Bronchial smooth muscle cell (primary cell): ENCODE results near the gene RAX. TPM values are rescaled to one million over a fixed set of nuclear protein-coding genes. Genes with fewer than 3 reads are reported as not detected.

Experiments used
- total RNA-seq: library from RNA; depleted of rRNA; stranded (reverse); fragments of >200 nt; gene quantifications from 2 replicates; pipeline ENCODE4 v1.2.1, GENCODE V29; 2014

Gene RAX
- total RNA-seq: not detected in 2 replicates

DNA sequence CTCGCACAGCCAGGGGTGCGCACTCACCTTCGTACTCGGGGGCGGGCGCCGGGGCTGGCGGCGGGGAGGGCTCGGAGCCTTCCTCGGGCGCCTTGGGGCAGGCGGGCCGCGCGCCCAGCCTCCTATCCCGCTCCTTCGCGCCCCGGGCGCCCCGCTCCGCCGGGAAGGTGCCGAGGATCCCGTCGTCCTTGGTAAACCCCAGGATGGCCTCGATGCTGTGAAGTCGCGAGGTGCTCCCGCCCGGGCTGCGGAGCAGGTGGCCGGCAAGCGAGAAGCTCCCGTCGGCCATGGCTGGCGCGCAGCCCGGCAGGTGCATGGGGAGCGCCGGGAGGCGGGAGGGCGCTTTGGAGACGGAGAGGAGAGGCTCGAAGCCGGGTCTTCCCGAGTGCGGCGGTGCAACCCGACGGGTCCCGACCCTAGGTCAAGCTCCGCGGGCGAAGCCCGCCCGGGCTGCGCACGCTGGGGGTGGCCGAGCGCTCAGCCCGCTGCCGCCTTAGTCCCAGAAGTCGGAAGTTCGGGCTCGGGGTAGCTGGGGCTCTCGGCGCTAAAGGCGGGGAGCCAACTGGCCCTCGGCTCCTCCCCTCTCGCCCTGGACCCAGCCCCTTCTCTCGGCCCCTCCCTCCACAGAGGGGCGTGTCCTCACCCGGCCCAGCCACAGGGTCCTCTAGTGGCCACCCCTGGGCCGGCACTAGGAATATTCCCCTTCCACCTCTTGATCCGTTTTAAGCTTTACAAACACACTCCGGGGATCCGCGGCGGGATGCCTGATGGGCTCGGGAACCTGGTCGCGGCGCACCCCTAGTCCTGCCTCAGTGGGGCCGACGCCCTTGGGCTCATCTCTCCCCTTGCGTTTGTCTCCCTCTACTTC is at the start of gene RAX:
TSS of gene RAX (minus strand) at position 564 of the 868 bp plus-strand sequence. CDS start at position 316, 248 bp downstream.

DNA sequence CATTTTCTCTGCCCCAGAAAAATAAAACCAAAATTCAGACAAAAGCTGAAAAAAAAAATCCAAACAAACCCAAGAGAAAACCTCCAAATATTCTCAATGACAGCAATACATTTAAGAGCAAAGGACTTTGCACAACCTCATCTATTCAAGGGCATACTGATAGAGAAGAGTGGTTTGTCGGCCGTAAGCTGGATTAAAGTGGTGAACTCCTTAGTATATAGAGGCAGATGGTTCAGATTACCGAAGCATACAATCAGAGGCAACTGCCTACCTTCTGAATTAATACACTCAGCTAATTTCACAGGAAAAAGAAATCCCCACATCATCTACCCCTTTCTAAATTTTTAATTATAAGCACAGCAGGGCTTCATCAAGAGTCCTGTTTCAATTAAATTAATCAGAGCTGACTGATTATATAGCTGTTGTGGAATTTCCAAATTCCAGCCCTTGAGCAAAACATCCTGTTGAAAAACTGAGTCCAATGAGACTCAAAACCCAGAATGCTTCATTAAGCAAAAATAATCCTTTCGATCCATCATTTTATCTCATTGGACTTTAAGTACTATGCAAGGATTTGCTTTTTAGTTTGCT is 45.3 kb upstream of the RAX start, which contains the start of gene CPLX4:
TSS of gene CPLX4 (minus strand) at position 190 of the 591 bp plus-strand sequence. CDS start at position 3, 187 bp downstream.

DNA sequence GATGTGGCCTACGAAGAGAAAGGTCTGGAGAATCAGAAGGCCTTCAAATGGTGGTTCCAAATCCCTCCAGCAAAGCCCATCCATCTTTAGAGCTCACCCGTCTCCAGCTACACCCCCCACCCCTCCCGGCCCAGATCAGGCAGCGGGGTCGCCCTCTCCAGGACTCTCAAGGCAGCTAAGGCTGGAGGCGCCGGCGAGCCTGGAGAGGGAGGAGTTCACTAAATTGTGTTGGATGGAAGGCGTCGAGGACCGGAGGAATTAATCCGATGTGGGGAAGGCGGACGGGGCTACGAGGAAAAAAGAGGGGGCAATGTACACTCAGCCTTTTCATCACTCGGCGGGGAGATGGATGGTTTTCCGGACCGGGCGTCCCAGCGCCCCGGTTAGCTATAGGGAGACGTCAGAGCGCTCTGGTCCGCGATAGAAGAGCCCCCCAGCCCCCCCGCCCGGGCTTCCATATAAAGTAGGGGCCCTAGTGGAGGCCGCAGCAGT is 53.5 kb downstream of the RAX start, which contains the start of gene GRP:
TSS of gene GRP (plus strand) at position 487 of the 492 bp plus-strand sequence. CDS start 108 bp downstream, outside the sequence.

Other genes starting within 250 kb of the RAX start
- gene SEC11C, start 133.6 kb downstream of the RAX start, total RNA-seq: 7.1 and 8.2 TPM in 2 replicates
- gene GRP, start 53.3 kb downstream of the RAX start, total RNA-seq: not detected in 2 replicates
- not detected in 2 replicates for gene CPLX4, start 45.2 kb upstream of the RAX start, total RNA-seq
- 136 and 152 TPM in 2 replicates for gene LMAN1, start 85.8 kb upstream of the RAX start, total RNA-seq